Stimulated activated CD4-positive, alpha-beta T cell treated with anti-CD3 and anti-CD28 coated beads, TNF-alpha, amount 100 ng/mL, for 1 hour (primary cell): ENCODE data around the gene ZNF254.
"Not testable (repeated sequence)": the region's sequence is repeated elsewhere in the genome, so short reads cannot be mapped to it uniquely, and the experiment has no call there.

Experiments used
- DNase-seq, 3 donors: peaks; one replicate each; pipeline ENCODE4 v3.0.0-alpha.2; 2020; ENCODE audit warnings: low read depth in 3 of 3, low spot score in 1 of 3

The ZNF254 gene

DNA sequence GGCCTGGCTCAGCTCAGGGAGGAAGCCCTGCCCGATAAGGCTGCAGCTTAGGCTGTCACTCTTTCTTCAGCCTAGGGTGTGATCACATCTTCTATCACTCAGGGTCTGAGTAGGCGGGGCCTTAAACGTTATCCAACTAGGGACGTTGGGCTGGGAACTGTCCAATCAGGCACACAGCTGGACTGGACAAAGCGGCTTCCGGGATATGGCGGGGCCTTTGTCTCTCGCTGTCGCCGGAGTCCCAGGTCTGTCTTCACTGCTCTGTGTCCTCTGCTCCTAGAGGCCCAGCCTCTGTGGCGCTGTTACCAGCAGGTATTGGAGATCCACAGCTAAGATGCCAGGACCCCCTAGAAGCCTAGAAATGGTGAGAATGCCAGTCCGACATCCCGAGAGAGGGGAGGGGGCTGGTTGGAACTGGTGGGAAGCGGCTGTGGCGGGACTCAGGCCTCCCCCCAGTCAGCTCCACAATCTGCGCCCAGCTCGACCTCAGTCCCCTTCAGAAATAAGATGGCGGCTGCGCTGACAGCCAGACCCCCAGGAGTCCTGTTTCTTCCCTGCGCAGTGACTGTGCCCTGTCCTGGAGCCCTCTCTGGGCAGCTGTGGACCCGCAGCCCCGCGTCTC lies at the start of gene ZNF254:
Gene ZNF254 (plus strand): TSS at position 214 of the 622 bp plus-strand sequence. CDS start 121 bp downstream, at position 335.
- peak; percentile 21 to 42 (median 32) for DNase-seq

DNA sequence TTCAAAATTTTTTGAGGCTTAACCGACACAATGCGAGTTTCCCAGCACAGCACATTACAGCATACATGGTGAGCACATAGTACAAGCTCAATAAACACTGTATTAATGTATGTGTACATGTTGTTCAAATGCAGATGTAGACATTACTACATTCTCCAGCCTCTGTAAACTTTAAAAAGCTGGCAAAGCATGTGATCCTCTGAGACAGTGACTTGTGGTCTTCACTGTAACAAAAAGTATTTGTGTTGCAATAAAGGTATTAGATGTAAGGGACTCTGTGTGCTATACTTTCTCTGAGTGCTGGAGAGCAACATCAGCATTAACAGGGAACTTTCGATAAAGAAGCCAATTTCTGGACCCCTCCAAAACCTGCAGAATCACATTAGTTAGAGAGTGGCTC lies 46.4 kb upstream of the ZNF254 start:
- DNase-seq, result no peak

DNA sequence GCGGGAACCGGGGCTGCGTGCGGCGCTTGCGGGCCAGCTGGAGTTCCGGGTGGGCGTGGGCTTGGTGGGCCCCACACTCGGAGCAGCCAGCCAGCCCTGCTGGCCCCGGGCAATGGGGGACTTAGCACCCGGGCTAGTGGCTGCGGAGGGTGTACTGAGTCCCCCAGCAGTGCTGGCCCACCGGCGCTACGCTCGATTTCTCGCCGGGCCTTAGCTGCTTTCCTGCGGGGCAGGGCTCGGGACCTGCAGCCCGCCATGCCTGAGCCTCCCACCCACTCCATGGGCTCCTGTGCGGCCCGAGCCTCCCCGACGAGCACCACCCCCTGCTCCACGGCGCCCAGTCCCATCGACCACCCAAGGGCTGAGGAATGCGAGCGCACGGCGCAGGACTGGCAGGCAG lies 45.7 kb upstream of the ZNF254 start:
- DNase-seq, result not testable (repeated sequence)

GRCh38 chr19:24046550-24046949 lies 40.4 kb upstream of the ZNF254 start:
- no peak for DNase-seq

- no peak for DNase-seq
Measured at GRCh38 chr19:24048261-24048660, 38.7 kb upstream of the ZNF254 start.

- no peak for DNase-seq
Measured at GRCh38 chr19:24049537-24049936, 37.5 kb upstream of the ZNF254 start.

DNA sequence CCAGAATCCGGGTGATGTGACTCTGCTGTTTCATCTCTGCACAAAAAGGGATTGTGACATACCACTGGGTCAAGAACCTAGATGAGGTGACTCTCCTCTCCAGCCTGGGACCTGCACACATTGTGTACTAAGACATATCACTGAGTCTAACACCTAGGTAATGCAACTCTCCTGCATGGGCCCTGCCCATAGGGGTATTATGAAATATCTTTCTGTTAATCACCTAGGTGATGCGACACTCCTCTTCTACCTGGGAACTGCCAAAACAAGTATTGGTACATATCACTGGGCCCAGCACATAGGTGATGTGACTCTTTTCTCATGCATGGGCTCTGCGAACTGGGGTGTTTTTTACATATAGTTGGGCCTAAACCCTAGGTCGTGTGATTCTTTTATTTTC lies 35.5 kb upstream of the ZNF254 start:
- DNase-seq, result no peak

- DNase-seq, result no peak
Measured at GRCh38 chr19:24052811-24053210, 34.2 kb upstream of the ZNF254 start.

DNA sequence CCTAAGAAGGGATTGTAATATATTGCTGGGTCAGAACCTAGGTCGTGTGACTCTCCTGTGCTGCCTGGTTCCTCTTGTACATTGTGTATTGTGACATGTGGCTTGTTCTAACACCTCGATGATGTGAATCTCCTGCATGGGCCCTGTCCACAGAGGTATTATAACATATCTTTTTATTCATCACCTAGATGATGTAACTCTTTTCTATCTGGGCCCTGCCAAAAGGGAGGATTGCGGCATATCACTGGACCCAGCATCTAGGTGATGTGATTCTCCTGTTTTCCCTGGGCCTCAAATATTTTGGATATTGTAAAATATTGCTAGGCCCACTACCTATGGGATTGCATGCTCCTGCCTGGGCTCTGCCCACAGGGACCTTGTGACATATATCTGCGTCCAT lies 33.4 kb upstream of the ZNF254 start:
- no peak for DNase-seq

- DNase-seq, result no peak
Measured at GRCh38 chr19:24054044-24054935, 32.7 kb upstream of the ZNF254 start.

GRCh38 chr19:24055548-24055947 lies 31.4 kb upstream of the ZNF254 start:
- no peak for DNase-seq

DNA sequence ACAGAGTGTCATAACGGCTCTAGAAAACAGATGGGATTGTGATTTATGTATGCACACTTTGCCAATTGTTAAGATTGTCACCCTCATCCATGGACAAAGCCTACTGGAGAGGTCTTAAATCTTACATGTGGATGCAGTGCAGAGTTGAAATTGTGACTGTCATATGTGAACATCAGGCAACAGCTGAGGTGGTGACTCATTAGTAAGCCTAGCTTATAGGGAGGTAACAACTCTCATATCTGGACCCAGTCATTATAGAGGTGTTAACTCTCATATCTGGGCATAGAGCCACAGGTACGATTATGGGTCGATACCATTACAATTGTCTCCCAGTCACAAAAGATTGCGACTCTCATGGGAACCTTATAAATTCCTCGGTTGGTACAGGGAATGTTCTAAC lies 29.8 kb upstream of the ZNF254 start:
- no peak for DNase-seq

DNA sequence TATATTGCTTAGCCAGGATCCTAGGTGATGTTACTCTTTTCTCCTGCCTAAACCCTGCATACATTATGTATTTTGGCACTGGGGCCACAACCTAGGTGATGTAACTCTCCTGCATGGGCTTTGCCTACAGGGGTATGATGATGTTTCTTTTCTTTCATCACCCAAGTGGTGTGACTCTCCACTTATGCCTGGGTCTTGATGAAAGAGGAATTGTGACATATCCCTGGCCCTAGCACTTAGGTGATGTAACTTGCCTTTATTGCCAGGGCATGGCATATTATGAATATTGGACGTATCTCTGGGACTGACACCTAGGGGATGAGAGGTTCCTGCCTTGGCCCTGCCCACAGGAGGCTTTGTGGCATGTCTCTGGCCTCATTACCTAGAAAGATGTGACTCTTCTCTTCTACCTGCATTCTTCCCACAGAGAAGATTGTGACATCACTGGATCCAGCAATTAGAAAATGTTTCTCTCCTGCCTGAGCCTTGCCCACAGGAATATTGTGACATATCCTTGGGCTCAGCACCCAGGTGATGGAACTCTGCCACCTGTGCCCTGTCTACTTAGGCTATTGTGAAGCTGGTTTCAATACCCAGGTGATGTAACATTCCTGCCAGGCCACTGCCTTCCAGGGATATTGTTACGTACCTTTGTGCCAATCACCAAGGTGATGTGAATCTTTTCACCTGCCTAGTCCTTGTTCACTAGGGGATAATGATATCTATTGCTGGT lies 27.3 kb upstream of the ZNF254 start:
- DNase-seq, result no peak

DNA sequence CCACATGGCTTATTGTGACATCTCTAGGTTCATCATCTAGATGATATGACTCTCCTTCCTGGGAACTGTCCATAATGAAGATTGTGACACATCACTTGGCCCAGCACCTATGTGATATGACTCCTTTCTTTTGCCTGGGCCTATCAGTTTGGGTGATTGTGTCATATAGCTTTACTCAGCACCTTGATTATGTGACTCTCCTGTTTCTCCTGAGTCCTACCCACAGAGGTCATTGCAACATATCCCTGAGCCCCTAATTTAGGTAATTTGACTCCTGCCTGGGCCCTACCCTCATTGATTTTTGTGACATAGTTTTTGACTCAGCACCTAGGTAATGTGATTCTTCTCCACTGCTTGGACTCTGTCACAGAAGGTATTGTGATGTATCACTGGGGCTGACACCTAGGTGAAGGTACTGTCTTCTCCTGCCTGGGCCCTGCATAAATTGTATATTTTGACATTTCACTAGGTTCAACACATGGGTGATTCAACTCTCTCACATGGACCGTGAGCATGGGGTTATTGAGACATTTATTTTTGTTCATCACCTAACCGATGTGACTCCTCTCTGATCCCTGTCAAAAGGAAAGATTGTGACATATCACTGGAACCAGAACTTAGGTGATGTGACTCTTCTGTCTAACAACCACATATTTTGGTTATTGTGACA lies 26.2 kb upstream of the ZNF254 start:
- DNase-seq, result no peak

DNA sequence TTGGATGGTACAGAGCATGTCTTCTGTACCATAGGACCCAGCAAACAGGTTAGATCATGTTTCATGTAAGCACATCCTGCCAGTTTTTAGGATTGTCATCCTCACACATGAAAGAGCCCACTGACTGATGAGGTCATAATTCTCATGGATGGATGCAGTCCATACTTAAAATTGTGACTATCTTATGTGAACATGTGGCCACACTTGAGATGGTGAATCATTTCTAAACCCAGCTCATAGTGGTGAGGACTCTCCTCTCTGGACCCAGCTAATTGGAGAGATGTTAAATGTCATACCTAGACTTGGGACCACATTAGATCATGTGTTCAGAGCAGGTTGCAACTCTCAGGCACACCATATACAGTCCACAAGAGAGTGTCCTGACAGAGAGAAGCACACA lies 24.8 kb upstream of the ZNF254 start:
- DNase-seq, result no peak

GRCh38 chr19:24063295-24063694 lies 23.7 kb upstream of the ZNF254 start:
- DNase-seq, result no peak

DNA sequence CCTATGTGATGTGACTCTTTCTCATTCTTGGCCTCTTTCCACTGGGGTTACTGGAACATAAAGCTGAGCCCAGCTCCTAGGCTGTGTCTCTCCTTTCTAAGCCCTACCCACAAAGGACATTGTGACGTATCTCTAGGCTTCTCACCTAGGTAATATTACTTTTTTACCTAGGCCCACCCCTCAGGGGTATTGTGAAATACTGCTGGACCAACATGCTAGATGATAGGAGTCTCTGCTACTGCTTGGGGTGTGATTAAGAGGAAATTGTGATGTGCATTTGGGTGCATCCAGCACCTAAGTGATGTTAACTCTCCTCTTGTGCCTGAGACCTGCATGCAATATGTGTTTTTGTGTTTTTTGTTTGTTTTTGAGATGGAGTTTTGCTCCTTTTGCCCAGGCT lies 22.8 kb upstream of the ZNF254 start:
- no peak for DNase-seq

DNA sequence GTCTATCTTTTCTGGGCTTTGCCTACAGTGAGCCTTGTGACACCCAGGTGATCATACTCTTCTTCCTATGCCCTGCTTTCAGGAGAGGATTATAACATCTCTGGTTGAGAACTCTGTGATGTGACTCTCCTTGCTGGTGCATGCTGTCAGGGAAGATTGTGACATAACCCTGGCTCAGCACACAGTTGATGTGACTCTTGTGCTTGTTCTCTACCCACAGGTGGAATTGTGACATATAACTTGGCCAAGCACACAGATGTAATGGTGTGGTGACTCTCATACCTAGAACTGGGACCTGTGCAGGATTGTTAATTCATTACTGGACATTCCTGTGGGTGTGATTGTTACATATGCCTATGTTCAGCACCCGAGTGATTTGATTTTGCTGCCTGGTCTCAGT lies 21.7 kb upstream of the ZNF254 start:
- no peak for DNase-seq

DNA sequence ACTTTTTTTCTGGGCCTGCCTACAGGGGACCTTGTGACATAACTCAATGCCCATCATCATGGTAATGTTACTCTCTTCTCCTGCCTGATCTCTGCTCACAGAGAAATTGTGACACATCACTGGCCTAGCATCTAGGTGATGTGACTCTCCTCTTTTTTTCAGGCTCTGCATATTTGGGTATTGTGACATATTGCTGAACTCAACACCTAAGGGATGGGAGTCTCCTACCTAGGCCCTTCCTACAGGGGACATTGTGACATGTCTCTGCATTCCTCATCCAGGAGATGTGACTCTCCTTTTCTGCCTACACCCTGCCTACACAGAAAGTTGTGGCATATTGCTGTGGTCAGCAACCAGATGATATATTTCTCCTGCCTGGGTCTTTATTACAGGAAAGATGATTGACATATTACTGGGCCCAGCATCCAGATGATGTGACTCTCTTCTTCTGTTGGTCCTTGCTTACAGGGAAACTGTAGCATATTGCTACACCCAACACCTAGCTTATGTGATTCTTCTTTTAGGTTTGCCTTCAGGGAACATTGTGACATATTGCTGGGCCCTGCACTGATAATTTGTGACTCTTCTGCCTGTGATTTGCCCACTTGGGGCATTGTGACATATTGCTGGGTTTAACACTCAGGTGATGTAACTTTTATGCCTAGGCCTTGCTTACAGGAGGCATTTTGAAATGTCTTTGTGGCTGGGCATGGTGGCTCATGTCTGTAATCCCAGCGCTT lies 21.0 kb upstream of the ZNF254 start:
- no peak for DNase-seq

DNA sequence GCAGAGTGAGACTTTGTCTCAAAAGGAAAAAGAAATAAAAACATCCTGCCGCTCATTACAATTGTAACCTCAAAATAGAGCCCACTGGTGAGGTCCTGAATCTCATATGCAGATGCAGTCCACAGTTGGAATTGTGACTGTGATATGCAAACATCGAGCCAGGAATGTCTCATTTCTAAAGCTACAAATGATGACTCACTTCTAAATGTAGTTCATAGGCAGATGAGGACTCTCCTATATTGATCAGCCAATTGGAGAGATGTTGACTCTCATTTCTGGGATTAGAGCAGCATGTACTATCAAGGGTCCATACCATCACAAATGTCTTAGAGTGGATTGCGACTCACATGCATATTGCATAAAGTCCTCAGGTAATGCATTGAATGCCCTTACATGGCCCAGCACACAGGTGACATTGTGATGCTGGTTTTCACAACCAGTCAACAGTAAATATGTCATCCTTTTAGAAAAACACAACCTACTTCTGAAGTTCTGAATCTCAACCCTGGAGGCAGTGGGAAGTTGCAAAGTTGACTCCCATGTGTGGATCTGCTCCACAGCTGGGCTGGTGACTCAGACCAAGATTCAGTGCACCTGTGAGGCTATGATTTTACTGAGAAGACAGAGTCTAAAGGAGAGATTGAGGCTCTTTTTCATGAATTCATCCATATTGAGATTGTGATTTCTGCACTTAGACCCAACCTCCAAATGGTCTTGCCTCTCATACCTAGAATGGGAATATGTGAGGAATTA lies 16.9 kb upstream of the ZNF254 start:
- no peak for DNase-seq
